Measurements from ENCODE around the gene SLC25A26.
A peak's percentile ranks its signal among the peaks of the same experiment; 100 is the strongest.

SLC25A26 gene

GRCh38 chr3:66398228-66399025 is 177.6 kb downstream of the SLC25A26 start:
- DNase-seq, result no peak

- DNase-seq, result no peak
Observed at GRCh38 chr3:66399529-66400232, 178.9 kb downstream of the SLC25A26 start.

- DNase-seq, result no peak
Observed at GRCh38 chr3:66400411-66401156, 179.8 kb downstream of the SLC25A26 start.

- no peak for DNase-seq
Observed at GRCh38 chr3:66401157-66401550, 180.4 kb downstream of the SLC25A26 start.

GRCh38 chr3:66401675-66402491 is 181.1 kb downstream of the SLC25A26 start:
- DNase-seq, result no peak

GRCh38 chr3:66402596-66403290 is 181.9 kb downstream of the SLC25A26 start:
- no peak for DNase-seq

- DNase-seq, result no peak
Observed at GRCh38 chr3:66403323-66403990, 182.7 kb downstream of the SLC25A26 start.

- DNase-seq, result no peak
Observed at GRCh38 chr3:66404197-66404596, 183.4 kb downstream of the SLC25A26 start.

- no peak for DNase-seq
Observed at GRCh38 chr3:66404903-66405700, 184.3 kb downstream of the SLC25A26 start.

- DNase-seq, result peak in 1 of 2 donors; percentile 38
Observed at GRCh38 chr3:66405701-66406091, 184.9 kb downstream of the SLC25A26 start.

GRCh38 chr3:66406163-66406562 is 185.4 kb downstream of the SLC25A26 start:
- DNase-seq, result peak; percentile 42 to 58

- DNase-seq, result no peak
Observed at GRCh38 chr3:66406831-66407610, 186.2 kb downstream of the SLC25A26 start.

GRCh38 chr3:66407611-66408218 is 186.9 kb downstream of the SLC25A26 start:
- DNase-seq, result peak; percentile 34 to 71

- no peak for DNase-seq
Observed at GRCh38 chr3:66409771-66410754, 189.3 kb downstream of the SLC25A26 start.

GRCh38 chr3:66410976-66411375 is 190.2 kb downstream of the SLC25A26 start:
- DNase-seq, result no peak

GRCh38 chr3:66411474-66411873 is 190.7 kb downstream of the SLC25A26 start:
- DNase-seq, result no peak

GRCh38 chr3:66411961-66412887 is 191.4 kb downstream of the SLC25A26 start:
- no peak for DNase-seq
